IMR-90 (cell line): ENCODE data around the gene PARP1. TPM values are rescaled to one million over a fixed set of nuclear protein-coding genes. Genes with fewer than 3 reads are reported as not detected.

Source experiments
- ATAC-seq: fragments of 200-7000 bp; cut with Tn5 transposase; 2 replicates; pipeline ENCODE4 v1.9.1; 2020; ENCODE audit warnings: low read depth, mild to moderate bottlenecking, moderate library complexity
- BruUV-seq: library from RNA; stranded (reverse); fragments of 400-500 nt; replicated peaks from 2 replicates; lab custom pipeline; 2021; lab: Mats Ljungman, UMichigan
- CTCF ChIA-PET: fragments of 300-600 bp; formaldehyde crosslinking; extraction: SDS; loops from one replicate; lab custom pipeline; 2021; ENCODE audit warnings: antibody characterized with exemption; lab: Yijun Ruan, JAX
- POLR2A ChIA-PET: fragments of 300-600 bp; sonication (Branson Sonifier 250); formaldehyde crosslinking; loops from one replicate; lab custom pipeline; 2022; ENCODE audit warnings: antibody characterized with exemption; ENCODE audit not compliant: unreplicated experiment; lab: Charles Lee
- DNase-seq: peaks from one replicate; pipeline ENCODE4 v3.0.0; 2013
- H2AFZ ChIP-seq: replicated peaks from 2 replicates; pipeline ENCODE3; 2013; ENCODE audit warnings: low read length, mild to moderate bottlenecking; ENCODE audit not compliant: poor library complexity
- H2AK5ac ChIP-seq: 2 replicates; pipeline ENCODE4 v1.6.1; 2013; ENCODE audit warnings: low read depth, low read length, inconsistent platforms
- H2AK9ac ChIP-seq: replicated peaks from 2 replicates; pipeline ENCODE3; 2013; ENCODE audit warnings: mild to moderate bottlenecking, low read depth, low read length, moderate library complexity; ENCODE audit not compliant: poor library complexity
- H2BK120ac ChIP-seq: 2 replicates; pipeline ENCODE4 v1.6.1; 2013; ENCODE audit warnings: low read depth, low read length, inconsistent platforms
- H2BK15ac ChIP-seq: 3 replicates; pipeline ENCODE4 v1.6.1; 2013; ENCODE audit warnings: low read depth, low read length, inconsistent platforms
- H2BK20ac ChIP-seq: 2 replicates; pipeline ENCODE4 v1.6.1; 2013; ENCODE audit warnings: low read depth, mild to moderate bottlenecking, inconsistent platforms, low read length, moderate library complexity
- H2BK5ac ChIP-seq: 2 replicates; pipeline ENCODE4 v1.6.1; 2013; ENCODE audit warnings: mild to moderate bottlenecking, low read depth, low read length, inconsistent platforms; ENCODE audit not compliant: poor library complexity, severe bottlenecking
- H3K14ac ChIP-seq: replicated peaks from 2 replicates; pipeline ENCODE4 v1.6.1; 2013; ENCODE audit warnings: low read depth, low read length, inconsistent platforms
- H3K18ac ChIP-seq: 2 replicates; pipeline ENCODE4 v1.6.1; 2013; ENCODE audit warnings: low read depth, low read length, control low read depth
- H3K23ac ChIP-seq: 2 replicates; pipeline ENCODE4 v1.6.1; 2013; ENCODE audit warnings: low read depth, low read length, inconsistent platforms
- H3K27ac ChIP-seq: 2 replicates; pipeline ENCODE4 v1.5.1; 2013; ENCODE audit warnings: mild to moderate bottlenecking, control low read depth, low read length; ENCODE audit not compliant: insufficient read depth
- H3K27me3 ChIP-seq: 2 replicates; pipeline ENCODE4 v1.6.1; 2013; ENCODE audit warnings: low read length; ENCODE audit not compliant: control insufficient read depth, insufficient read depth
- H3K36me3 ChIP-seq: 2 replicates; pipeline ENCODE4 v1.6.1; 2013; ENCODE audit warnings: low read length, mixed read lengths; ENCODE audit not compliant: control insufficient read depth, insufficient read depth
- H3K4ac ChIP-seq: 2 replicates; pipeline ENCODE4 v1.6.1; 2013; ENCODE audit warnings: low read depth, low read length, inconsistent platforms
- H3K4me1 ChIP-seq: 2 replicates; pipeline ENCODE4 v1.6.1; 2013; ENCODE audit warnings: low read length, mixed read lengths; ENCODE audit not compliant: control insufficient read depth, insufficient read depth
- H3K4me2 ChIP-seq: 2 replicates; pipeline ENCODE4 v1.6.1; 2013; ENCODE audit warnings: low read depth, mild to moderate bottlenecking, control low read depth, low read length, moderate library complexity
- H3K4me3 ChIP-seq: 2 replicates; pipeline ENCODE4 v1.5.1; 2013; ENCODE audit warnings: low read depth, mild to moderate bottlenecking, control low read depth, low read length, moderate library complexity; ENCODE audit not compliant: insufficient read depth
- H3K56ac ChIP-seq: 2 replicates; pipeline ENCODE4 v1.6.1; 2013; ENCODE audit warnings: low read length, inconsistent platforms; ENCODE audit not compliant: insufficient read depth; ENCODE audit errors: extremely low read depth
- H3K79me1 ChIP-seq, 2 experiments: 2 replicates each; pipeline ENCODE4 v1.6.1; 2013; ENCODE audit warnings: low read length in 2 of 2, inconsistent platforms in 1 of 2, low read depth in 1 of 2
- H3K9ac ChIP-seq: 2 replicates; pipeline ENCODE4 v1.6.1; 2013; ENCODE audit warnings: low read depth, low read length, control low read depth
- H3K9me1 ChIP-seq: 2 replicates; pipeline ENCODE4 v1.6.1; 2013; ENCODE audit warnings: low read length, inconsistent platforms; ENCODE audit not compliant: insufficient read depth
- H3K9me3 ChIP-seq: 2 replicates; pipeline ENCODE4 v1.6.1; 2013; ENCODE audit warnings: low read length; ENCODE audit not compliant: control insufficient read depth, insufficient read depth
- H4K20me1 ChIP-seq: 2 replicates; pipeline ENCODE4 v1.6.1; 2013; ENCODE audit warnings: low read length, inconsistent platforms; ENCODE audit not compliant: insufficient read depth
- H4K5ac ChIP-seq: 2 replicates; pipeline ENCODE4 v1.6.1; 2013; ENCODE audit warnings: mild to moderate bottlenecking, low read depth, low read length, control low read depth
- H4K8ac ChIP-seq, 2 experiments: 2 replicates each; pipeline ENCODE4 v1.6.1; 2013; ENCODE audit warnings: low read depth in 2 of 2, low read length in 2 of 2, control low read depth in 1 of 2, inconsistent platforms in 1 of 2
- H4K91ac ChIP-seq: 2 replicates; pipeline ENCODE4 v1.6.1; 2013; ENCODE audit warnings: low read depth, low read length, inconsistent platforms; ENCODE audit not compliant: insufficient read depth
- MAFK ChIP-seq: IDR thresholded peaks from 2 replicates; pipeline ENCODE4 v1.6.1; 2012; ENCODE audit warnings: low read depth, low read length, improper control_type of control experiment
- SMC3 ChIP-seq: fragments of 150-350 bp; IDR thresholded peaks from 2 replicates; pipeline ENCODE4 v1.6.1; 2016; ENCODE audit warnings: low read depth, mild to moderate bottlenecking, antibody characterized with exemption, low read length, moderate library complexity
- WGBS, 2 experiments: methylation state at CpG; one replicate each; pipeline versions ENCODE4 v1.1.5 to v1.1.7; 2013; ENCODE audit warnings: missing lambda C conversion rate in 2 of 2; ENCODE audit not compliant: insufficient read length in 1 of 2; ENCODE audit errors: extremely low coverage in 2 of 2; 5-methylcytosine and 5-hydroxymethylcytosine counted together
- dilution Hi-C: fragments of 300-500 bp; cut with HindIII; formaldehyde crosslinking; loops from one replicate; pipeline ENCODE4 v1.14.3; 2018; ENCODE audit warnings: low sequenced_read_pairs; ENCODE audit not compliant: unreplicated experiment
- in situ Hi-C: fragments of 300-500 bp; cut with MboI; formaldehyde crosslinking; loops from 3 replicates; pipeline ENCODE4 v1.14.3; 2019; ENCODE audit warnings: low sequenced_read_pairs, inconsistent platforms, mixed read lengths
- intact Hi-C: fragments of 100-400 bp; cut with micrococcal nuclease; formaldehyde crosslinking; loops from 2 replicates; pipeline ENCODE4 v1.10.0; 2022
- polyA plus RNA-seq, 3 experiments: library from polyadenylated mRNA; depleted of rRNA; stranded (reverse); fragments of >200 nt; gene quantifications; 2 replicates each; pipeline ENCODE4 v1.2.3, GENCODE V29; 2012; ENCODE audit warnings: low replicate concordance in 1 of 3
- total RNA-seq: library from RNA; depleted of rRNA; stranded (reverse); fragments of >200 nt; gene quantifications from 2 replicates; pipeline ENCODE4 v1.2.3, GENCODE V29; 2012
- TF ChIP-seq, protein P1 (sequence below): fragments of 150-350 bp; IDR thresholded peaks from 2 replicates; pipeline ENCODE4 v1.6.1; 2016; ENCODE audit warnings: low read depth, mild to moderate bottlenecking, low read length, moderate library complexity, borderline replicate concordance
- TF ChIP-seq, protein P2 (sequence below): conservative IDR thresholded peaks from 2 replicates; pipeline ENCODE4 v1.5.1; 2012; ENCODE audit warnings: mild to moderate bottlenecking, low read depth, low read length, improper control_type of control experiment

Gene PARP1
- total and polyA plus RNA-seq, 2 of the 4 experiments (the other 2 are of a cell fraction) = 86.5 to 105 TPM

DNA sequence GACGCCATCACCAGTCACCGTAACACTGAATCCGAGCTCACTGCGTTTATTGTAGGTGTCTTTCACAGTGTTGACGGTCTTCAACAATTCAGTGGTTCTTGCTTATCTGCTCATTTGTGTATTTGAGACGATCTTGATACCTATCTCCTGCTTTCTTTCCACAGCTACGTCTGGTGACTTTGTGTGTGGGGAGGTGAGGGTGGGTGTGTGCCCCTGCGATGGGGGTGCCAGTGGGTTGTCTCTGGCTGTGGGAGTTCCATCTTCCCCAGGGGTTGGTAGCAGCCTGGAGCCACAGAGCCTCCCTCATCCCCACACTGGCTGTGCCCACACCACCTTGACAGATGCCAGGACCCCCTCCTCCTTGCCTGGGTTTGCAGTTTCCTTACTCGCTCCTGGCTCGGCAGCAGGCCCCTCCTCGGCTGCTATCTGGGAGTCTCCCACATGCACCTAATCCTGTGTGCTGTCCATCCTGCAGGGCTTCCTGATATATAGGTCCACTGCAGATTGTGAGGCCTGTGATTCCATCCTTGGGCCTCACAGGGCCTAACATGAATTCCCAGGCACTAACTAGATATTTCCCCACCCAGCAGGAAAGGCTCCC is 6.3 kb upstream of the PARP1 start:
- Histone ChIP-seq H2BK5ac (no peak overlapping the region), H2AK9ac (peak overlapping the region; percentile 61), H3K4ac (no peak overlapping the region), H2BK120ac (no peak overlapping the region), H3K36me3 (no peaks in the 10 kb centered on the region), H3K27ac (no peak overlapping the region), H4K91ac (no peak overlapping the region), H4K5ac (no peak overlapping the region), H2AFZ (no peak overlapping the region), H3K9me1 (no peaks in the 10 kb centered on the region), H4K20me1 (no peaks in the 10 kb centered on the region), H3K9me3 (no peaks in the 10 kb centered on the region), H3K4me2 (no peak overlapping the region), H3K23ac (no peak overlapping the region), H3K18ac (no peak overlapping the region), H2AK5ac (no peak overlapping the region), H2BK15ac (no peak overlapping the region), H3K14ac (no peak overlapping the region), H3K27me3 (peaks cover 18% of the 10 kb centered on the region), H3K9ac (no peak overlapping the region), H3K56ac (no peak overlapping the region), H3K79me1 (no peaks in the 10 kb centered on the region), H2BK20ac (no peak overlapping the region), H4K8ac (no peak overlapping the region), H3K4me3 (no peak overlapping the region), H3K4me1 (no peaks in the 10 kb centered on the region)
- intact Hi-C loops (no loop called here), dilution Hi-C loops (no loop called here), in situ Hi-C loops (no loop called here)
- 78% methylated on average over 3 of the region's 11 CpGs; no CpG with 5 or more reads in 1 of the 2 experiments for WGBS, 2 experiments
- BruUV-seq = no TSS peak
- CTCF ChIA-PET = no interaction called here
- POLR2A ChIA-PET = no interaction called here
- no peak for ATAC-seq
- DNase-seq = no peak
- TF ChIP-seq SMC3 (no peak), MAFK (no peak)
- TF ChIP-seq, protein P1, sequence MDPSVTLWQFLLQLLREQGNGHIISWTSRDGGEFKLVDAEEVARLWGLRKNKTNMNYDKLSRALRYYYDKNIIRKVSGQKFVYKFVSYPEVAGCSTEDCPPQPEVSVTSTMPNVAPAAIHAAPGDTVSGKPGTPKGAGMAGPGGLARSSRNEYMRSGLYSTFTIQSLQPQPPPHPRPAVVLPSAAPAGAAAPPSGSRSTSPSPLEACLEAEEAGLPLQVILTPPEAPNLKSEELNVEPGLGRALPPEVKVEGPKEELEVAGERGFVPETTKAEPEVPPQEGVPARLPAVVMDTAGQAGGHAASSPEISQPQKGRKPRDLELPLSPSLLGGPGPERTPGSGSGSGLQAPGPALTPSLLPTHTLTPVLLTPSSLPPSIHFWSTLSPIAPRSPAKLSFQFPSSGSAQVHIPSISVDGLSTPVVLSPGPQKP = no peak
- TF ChIP-seq, protein P2, sequence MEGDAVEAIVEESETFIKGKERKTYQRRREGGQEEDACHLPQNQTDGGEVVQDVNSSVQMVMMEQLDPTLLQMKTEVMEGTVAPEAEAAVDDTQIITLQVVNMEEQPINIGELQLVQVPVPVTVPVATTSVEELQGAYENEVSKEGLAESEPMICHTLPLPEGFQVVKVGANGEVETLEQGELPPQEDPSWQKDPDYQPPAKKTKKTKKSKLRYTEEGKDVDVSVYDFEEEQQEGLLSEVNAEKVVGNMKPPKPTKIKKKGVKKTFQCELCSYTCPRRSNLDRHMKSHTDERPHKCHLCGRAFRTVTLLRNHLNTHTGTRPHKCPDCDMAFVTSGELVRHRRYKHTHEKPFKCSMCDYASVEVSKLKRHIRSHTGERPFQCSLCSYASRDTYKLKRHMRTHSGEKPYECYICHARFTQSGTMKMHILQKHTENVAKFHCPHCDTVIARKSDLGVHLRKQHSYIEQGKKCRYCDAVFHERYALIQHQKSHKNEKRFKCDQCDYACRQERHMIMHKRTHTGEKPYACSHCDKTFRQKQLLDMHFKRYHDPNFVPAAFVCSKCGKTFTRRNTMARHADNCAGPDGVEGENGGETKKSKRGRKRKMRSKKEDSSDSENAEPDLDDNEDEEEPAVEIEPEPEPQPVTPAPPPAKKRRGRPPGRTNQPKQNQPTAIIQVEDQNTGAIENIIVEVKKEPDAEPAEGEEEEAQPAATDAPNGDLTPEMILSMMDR = no peak
